Fibroblast of pulmonary artery (primary cell): ENCODE measurements around the gene SLC19A1.

Source experiments
- DNase-seq: peaks from one replicate; pipeline ENCODE4 v3.0.0-alpha.2; 2010; ENCODE audit warnings: low read depth
- H3K4me3 ChIP-seq: replicated peaks from 2 replicates; pipeline ENCODE4 v1.5.1; 2011; ENCODE audit warnings: low read depth, mild to moderate bottlenecking, control low read depth, low read length, moderate library complexity
- CTCF ChIP-seq: IDR thresholded peaks from 2 replicates; pipeline ENCODE4 v1.5.1; 2011; ENCODE audit warnings: mild to moderate bottlenecking, control low read depth, low read length, inconsistent platforms; ENCODE audit errors: missing control alignments

Gene SLC19A1

DNA sequence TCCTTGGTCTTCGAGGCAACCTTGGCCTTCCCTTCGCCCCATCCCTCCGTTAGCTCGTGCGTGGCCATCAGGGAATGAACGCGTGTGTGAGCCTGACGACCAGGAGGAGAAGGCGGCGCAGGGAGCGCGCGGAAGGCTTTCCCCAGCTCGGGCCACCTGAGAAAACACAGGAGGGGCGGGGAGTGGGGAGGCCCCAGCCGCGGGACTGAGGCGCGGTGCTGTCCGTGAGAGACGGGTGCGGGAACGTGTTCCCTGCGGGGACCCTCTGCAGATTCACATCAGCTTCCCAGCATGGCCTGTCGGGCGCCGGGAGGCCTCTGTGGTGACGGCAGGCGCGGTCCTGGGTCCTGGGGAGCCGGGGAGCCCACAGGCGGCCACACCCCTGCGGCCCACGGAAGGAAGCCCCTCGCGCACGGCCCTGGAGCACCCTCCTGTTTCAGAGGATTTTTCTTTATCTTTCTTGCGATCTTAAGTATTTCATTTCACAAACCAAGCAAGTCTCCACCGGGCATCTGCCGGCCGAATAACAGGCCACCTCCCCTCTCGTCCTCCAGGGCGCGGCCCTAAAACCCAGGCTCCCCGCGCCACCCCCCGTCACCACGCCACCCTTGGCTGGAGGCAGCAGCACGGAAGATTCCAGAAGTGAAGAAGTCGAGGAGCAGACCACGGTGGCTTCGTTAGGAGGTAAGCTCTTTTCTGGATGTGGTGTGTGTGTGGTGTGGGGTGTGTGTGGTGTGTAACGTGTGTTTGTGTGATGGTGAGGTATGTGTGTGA lies 66.3 kb downstream of the SLC19A1 start:
- no peak for DNase-seq
- no peak overlapping the region for H3K4me3 ChIP-seq
- TF ChIP-seq CTCF = no peak

DNA sequence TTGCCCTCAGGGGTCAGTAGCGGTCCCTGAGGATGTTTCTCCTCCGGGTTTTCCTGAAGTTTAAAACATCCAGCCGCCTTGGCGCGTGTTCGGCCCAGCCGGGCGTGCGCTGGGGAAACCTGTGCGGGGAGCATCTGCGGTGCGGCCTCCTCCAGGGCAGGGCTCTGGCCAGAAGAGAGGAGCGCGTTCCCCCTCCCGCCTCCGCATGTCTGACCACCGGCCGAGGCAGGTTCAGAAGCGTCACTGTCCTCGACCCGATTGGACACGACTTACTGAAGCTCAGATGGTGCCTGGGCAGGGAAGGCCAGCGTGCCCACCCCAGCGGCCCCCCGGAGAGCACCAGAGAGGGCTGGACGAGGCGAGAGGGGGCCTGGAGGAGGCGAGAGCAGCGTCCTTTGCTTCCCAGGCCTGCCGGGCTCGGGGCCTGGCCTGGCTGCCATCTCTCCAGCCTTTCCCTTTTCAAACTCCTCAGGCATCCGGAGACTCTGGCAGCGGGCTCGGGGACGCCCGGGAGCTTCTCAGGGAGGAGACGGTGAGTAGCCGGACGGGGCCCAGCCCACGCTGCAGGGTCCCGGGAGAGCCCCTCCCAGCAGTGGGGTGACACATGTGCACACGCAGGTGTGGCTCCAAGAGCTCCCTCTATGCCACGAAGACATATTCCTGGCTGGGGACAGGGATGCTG lies 67.1 kb downstream of the SLC19A1 start:
- TF ChIP-seq CTCF = no peak
- DNase-seq = no peak

DNA sequence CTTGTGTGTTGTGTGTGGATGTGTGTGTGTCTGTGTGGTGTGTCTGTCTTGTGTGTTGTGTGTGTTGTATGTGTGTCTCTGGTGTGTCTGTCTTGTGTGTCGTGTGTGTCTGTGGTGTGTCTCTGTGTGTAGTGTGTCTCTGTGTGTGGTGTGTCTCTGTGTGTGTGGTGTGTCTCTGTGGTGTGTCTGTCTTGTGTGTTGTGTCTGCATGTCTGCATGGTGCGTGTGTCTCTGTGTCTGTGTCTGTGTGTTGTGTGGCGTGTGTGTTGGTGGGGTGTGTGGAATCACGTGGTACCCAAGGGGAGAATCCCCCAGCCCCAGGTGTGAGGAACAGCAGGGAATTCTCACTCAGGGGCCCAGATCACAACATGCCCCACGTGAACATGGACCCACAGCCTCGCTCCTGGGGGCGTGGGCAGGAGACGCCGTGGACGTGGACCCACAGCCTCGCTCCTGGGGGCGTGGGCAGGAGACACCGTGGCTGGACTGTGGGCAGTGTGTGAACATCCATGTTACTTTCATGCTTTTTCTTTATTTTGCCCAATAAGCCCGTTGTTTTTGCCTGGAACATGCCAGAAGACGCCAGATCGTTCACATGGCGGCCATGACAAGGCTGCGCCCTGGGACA lies 67.8 kb downstream of the SLC19A1 start:
- TF ChIP-seq CTCF = no peak

More for the DNA sequence above, 67.1 kb downstream of the SLC19A1 start:
- H3K4me3 ChIP-seq = no peak overlapping the region

DNA sequence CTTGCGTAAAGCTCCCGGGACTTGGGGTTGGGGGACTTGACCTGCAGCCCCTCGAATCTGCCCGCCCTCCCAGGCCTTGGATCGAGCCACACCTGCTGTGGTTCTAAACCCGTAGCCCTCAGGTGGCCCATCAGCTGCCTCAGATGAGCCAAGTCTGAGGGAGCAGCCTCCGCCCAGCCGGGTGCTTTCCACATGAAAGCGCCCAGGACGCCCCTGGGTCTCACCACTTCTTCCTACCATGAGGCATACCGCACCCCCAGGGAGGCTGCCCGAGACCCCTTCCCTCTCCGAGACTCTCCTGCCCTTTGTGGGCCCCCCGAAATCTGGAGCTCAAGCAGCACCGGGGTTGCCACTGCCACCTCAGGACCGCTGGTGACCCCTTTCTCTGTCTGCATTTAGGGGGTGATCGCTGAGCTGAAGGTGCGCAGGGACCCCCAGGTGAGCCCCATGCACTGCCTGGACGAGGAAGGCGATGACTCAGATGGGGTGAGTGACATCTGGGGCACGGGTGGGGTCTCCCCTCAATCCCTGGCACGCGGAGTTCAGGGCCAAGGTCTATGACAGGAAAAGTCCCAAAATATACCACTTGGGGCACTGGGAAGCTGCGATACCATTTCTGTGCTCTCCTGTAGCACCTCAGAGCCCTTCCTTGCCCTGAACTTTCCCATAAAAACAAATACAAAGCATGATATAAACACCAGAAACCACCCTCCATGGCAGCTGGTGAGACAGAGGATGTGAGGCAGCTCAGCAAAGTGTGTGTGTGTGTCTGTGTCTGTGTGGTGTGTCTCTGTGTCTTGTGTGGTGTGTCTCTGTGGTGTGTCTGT lies 68.5 kb downstream of the SLC19A1 start:
- TF ChIP-seq CTCF = no peak
- no peak for DNase-seq
- no peak overlapping the region for H3K4me3 ChIP-seq

More for the DNA sequence above, 67.8 kb downstream of the SLC19A1 start:
- no peak for DNase-seq
- H3K4me3 ChIP-seq = no peak overlapping the region

GRCh38 chr21:45472445-45473365 lies 69.5 kb downstream of the SLC19A1 start:
- H3K4me3 ChIP-seq = no peak overlapping the region
- DNase-seq = no peak
- TF ChIP-seq CTCF = no peak
